Adipocyte (in vitro differentiated cells): ENCODE results near the gene RALGAPA1.
A peak's percentile ranks its signal among the peaks of the same experiment; 100 is the strongest.
"Not testable (repeated sequence)": the region's sequence is repeated elsewhere in the genome, so short reads cannot be mapped to it uniquely, and the experiment has no call there.

ENCODE experiments used
- DNase-seq: peaks from one replicate; pipeline ENCODE4 v3.0.0-alpha.2; 2015; ENCODE audit warnings: low read depth
- H3K27me3 ChIP-seq: replicated peaks from 2 replicates; pipeline ENCODE4 v1.7.0; 2013; ENCODE audit warnings: mild to moderate bottlenecking, low read length, moderate library complexity; ENCODE audit not compliant: control insufficient read depth, insufficient read depth
- H3K36me3 ChIP-seq: 2 replicates; pipeline ENCODE4 v1.7.0; 2013; ENCODE audit warnings: low read length, mild to moderate bottlenecking, moderate library complexity; ENCODE audit not compliant: control insufficient read depth, insufficient read depth, severe bottlenecking
- H3K4me1 ChIP-seq: 2 replicates; pipeline ENCODE4 v1.7.0; 2013; ENCODE audit warnings: mild to moderate bottlenecking, low read length, moderate library complexity; ENCODE audit not compliant: control insufficient read depth, insufficient read depth
- H3K4me3 ChIP-seq: 2 replicates; pipeline ENCODE4 v1.7.0; 2013; ENCODE audit warnings: mild to moderate bottlenecking, low read length, moderate library complexity
- H3K9ac ChIP-seq: 2 replicates; pipeline ENCODE4 v1.7.0; 2013; ENCODE audit warnings: mild to moderate bottlenecking, low read length, moderate library complexity
- H3K9me3 ChIP-seq: 2 replicates; pipeline ENCODE4 v1.7.0; 2013; ENCODE audit warnings: mild to moderate bottlenecking, low read length, moderate library complexity; ENCODE audit not compliant: control insufficient read depth

Gene RALGAPA1

GRCh38 chr14:35835208-35835982 lies 26.3 kb upstream of the RALGAPA1 start:
- Histone ChIP-seq H3K27me3 (no peaks in the 10 kb centered on the region), H3K4me3 (no peak overlapping the region), H3K4me1 (no peaks in the 10 kb centered on the region), H3K9ac (no peak overlapping the region), H3K36me3 (peaks cover 42% of the 10 kb centered on the region), H3K9me3 (no peaks in the 10 kb centered on the region)
- DNase-seq = no peak

- H3K4me3 ChIP-seq = no peak overlapping the region
- no peaks in the 10 kb centered on the region for H3K27me3 ChIP-seq
- peaks cover 20% of the 10 kb centered on the region for H3K36me3 ChIP-seq
- DNase-seq = peak; percentile 16
- no peak overlapping the region for H3K9ac ChIP-seq
- peaks cover 15% of the 10 kb centered on the region for H3K4me1 ChIP-seq
- no peaks in the 10 kb centered on the region for H3K9me3 ChIP-seq
These were observed 20.4 kb upstream of the RALGAPA1 start for GRCh38 chr14:35829449-35829848.

- Histone ChIP-seq H3K9ac (peak overlapping the region; percentile 92), H3K36me3 (peaks cover 12% of the 10 kb centered on the region), H3K27me3 (no peaks in the 10 kb centered on the region), H3K9me3 (no peaks in the 10 kb centered on the region), H3K4me1 (peaks cover 15% of the 10 kb centered on the region), H3K4me3 (peak overlapping the region; percentile 100)
- no peak for DNase-seq
These were observed 18.8 kb upstream of the RALGAPA1 start for GRCh38 chr14:35827678-35828472.

- H3K36me3 ChIP-seq = peaks cover 7% of the 10 kb centered on the region
- no peak for DNase-seq
- peak overlapping the region; percentile 92 for H3K9ac ChIP-seq
- no peaks in the 10 kb centered on the region for H3K9me3 ChIP-seq
- peaks cover 15% of the 10 kb centered on the region for H3K4me1 ChIP-seq
- H3K27me3 ChIP-seq = no peaks in the 10 kb centered on the region
- H3K4me3 ChIP-seq = peak overlapping the region; percentile 100
These were observed 17.9 kb upstream of the RALGAPA1 start for GRCh38 chr14:35826952-35827416.

- H3K9ac ChIP-seq = peak within 1 kb of the TSS; percentile 92
- H3K27me3 ChIP-seq = no peaks in the 10 kb centered on the region
- H3K36me3 ChIP-seq = peaks cover under 1% of the 10 kb centered on the region
- H3K4me3 ChIP-seq = peak within 1 kb of the TSS; percentile 100
- DNase-seq = peak; percentile 99
- H3K9me3 ChIP-seq = no peaks in the 10 kb centered on the region
- H3K4me1 ChIP-seq = peaks cover 15% of the 10 kb centered on the region
These were observed 17.3 kb upstream of the RALGAPA1 start, which contains the start of gene BRMS1L for GRCh38 chr14:35826218-35826951. TSS of gene BRMS1L (plus strand) at chr14:35826338. CDS start at chr14:35826517, 179 bp downstream.

- H3K4me1 ChIP-seq = peaks cover 15% of the 10 kb centered on the region
- no peak for DNase-seq
- H3K36me3 ChIP-seq = no peaks in the 10 kb centered on the region
- no peaks in the 10 kb centered on the region for H3K27me3 ChIP-seq
- peak overlapping the region; percentile 100 for H3K4me3 ChIP-seq
- no peaks in the 10 kb centered on the region for H3K9me3 ChIP-seq
- H3K9ac ChIP-seq = peak overlapping the region; percentile 92
These were observed 16.8 kb upstream of the RALGAPA1 start for GRCh38 chr14:35825968-35826217.

- not testable (repeated sequence) for H3K27me3 ChIP-seq, H3K4me3 ChIP-seq, DNase-seq, H3K36me3 ChIP-seq, H3K9me3 ChIP-seq, H3K9ac ChIP-seq
- peaks cover 13% of the 10 kb centered on the region for H3K4me1 ChIP-seq
These were observed 15.5 kb upstream of the RALGAPA1 start for GRCh38 chr14:35824446-35825165.

GRCh38 chr14:35822501-35822900 lies 13.4 kb upstream of the RALGAPA1 start:
- no peak overlapping the region for H3K4me3 ChIP-seq
- no peaks in the 10 kb centered on the region for H3K27me3 ChIP-seq
- H3K36me3 ChIP-seq = no peaks in the 10 kb centered on the region
- H3K9me3 ChIP-seq = no peaks in the 10 kb centered on the region
- peaks cover 5% of the 10 kb centered on the region for H3K4me1 ChIP-seq
- no peak overlapping the region for H3K9ac ChIP-seq
- no peak for DNase-seq

GRCh38 chr14:35821564-35822411 lies 12.7 kb upstream of the RALGAPA1 start:
- DNase-seq = peak; percentile 70
- Histone ChIP-seq H3K9ac (no peak overlapping the region), H3K27me3 (no peaks in the 10 kb centered on the region), H3K4me3 (no peak overlapping the region), H3K9me3 (no peaks in the 10 kb centered on the region), H3K4me1 (no peaks in the 10 kb centered on the region), H3K36me3 (no peaks in the 10 kb centered on the region)
